GM10248 (cell line): ENCODE results near the gene PFDN6.

Source experiments
- CTCF ChIA-PET: fragments of 300-600 bp; sonication (Branson Sonifier 250); formaldehyde crosslinking; extraction: SDS; loops from one replicate; lab custom pipeline; 2021; ENCODE audit warnings: antibody characterized with exemption; lab: Yijun Ruan, JAX
- POLR2A ChIA-PET: fragments of 350-650 bp; sonication (Branson Sonifier 250); formaldehyde crosslinking; extraction: SDS; loops from one replicate; lab custom pipeline; 2020; ENCODE audit warnings: antibody characterized with exemption; lab: Yijun Ruan, JAX
- DNase-seq: peaks from one replicate; pipeline ENCODE4 v3.0.0; 2012; ENCODE audit errors: extremely low spot score
- TF ChIP-seq, protein P1 (sequence below): IDR thresholded peaks from 2 replicates; pipeline ENCODE4 v1.5.1; 2012; ENCODE audit warnings: mild to moderate bottlenecking, low read depth; ENCODE audit errors: extremely low read depth, missing control alignments, control extremely low read depth

The PFDN6 gene

DNA sequence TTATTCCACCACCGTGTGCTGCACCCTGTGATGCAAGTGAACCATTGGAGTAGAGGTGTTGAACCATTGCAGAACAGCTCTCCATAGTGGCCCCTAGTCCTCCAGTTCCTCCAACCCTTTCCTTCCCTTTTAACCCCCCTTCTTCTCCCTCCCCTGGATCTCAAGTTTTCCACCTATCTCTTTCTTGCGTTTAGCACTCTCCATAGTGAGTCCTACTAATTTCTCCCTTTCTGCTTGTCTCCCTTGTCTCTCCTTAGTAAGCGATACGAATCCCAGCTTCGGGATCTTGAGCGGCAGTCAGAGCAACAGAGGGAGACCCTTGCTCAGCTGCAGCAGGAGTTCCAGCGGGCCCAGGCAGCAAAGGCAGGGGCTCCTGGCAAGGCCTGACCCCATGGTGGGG is 1.1 kb downstream of the PFDN6 start:
- ChIA-PET CTCF (interaction anchor here (1.2 to 4.1 kb wide), 7 partner anchors 9 to 410 kb away, joined by 3 to 37 read pairs (median 3); partner anchors contain the start of genes B3GALT4, RPS18 and VPS52), POLR2A (interaction anchor here (0.8 kb wide), 1 partner anchor 23 kb away, joined by 4 read pairs; no protein-coding TSS in a partner anchor)
- TF ChIP-seq, protein P1, sequence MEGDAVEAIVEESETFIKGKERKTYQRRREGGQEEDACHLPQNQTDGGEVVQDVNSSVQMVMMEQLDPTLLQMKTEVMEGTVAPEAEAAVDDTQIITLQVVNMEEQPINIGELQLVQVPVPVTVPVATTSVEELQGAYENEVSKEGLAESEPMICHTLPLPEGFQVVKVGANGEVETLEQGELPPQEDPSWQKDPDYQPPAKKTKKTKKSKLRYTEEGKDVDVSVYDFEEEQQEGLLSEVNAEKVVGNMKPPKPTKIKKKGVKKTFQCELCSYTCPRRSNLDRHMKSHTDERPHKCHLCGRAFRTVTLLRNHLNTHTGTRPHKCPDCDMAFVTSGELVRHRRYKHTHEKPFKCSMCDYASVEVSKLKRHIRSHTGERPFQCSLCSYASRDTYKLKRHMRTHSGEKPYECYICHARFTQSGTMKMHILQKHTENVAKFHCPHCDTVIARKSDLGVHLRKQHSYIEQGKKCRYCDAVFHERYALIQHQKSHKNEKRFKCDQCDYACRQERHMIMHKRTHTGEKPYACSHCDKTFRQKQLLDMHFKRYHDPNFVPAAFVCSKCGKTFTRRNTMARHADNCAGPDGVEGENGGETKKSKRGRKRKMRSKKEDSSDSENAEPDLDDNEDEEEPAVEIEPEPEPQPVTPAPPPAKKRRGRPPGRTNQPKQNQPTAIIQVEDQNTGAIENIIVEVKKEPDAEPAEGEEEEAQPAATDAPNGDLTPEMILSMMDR: no peak

DNA sequence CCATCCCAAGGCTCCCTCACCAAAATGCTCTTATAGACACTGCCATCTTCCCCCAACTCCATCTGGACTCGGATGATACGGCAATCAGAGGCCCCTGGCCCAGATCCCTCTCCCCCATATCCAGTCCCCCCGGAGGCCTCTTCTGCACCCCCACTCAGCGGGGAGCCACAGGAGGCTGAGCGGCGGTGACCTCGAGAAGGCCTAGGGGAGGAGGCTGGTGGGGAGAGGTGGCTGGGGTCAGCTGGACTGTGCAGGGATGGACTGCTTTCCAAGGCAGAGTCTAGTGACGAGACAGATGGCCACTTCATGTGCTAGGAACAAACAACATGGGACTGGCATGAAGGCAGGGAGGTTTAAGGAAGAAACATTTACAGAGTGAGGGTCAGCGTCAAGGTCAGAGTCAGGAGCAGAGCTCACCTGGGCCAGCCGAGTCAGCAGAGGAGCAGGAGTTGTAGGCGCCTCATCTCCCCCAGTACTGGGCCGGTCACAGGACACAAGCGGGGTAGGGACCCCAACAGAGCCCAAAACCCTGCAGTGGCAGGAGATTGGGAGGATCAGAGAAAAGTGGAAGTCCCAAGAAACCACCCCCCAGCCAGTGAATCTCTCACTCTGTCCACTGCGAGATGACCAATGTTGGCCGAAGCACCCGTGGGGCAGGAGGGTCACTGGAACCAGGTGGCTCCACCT is 3.7 kb downstream of the PFDN6 start:
- TF ChIP-seq, protein P1: no peak
- DNase-seq: no peak
- POLR2A ChIA-PET: no interaction called here
- CTCF ChIA-PET: interaction anchor here (2.7 kb wide), 1 partner anchor 16 kb away, joined by 8 read pairs; the partner anchor contains the start of gene B3GALT4

More for the DNA sequence above, 1.1 kb downstream of the PFDN6 start:
- DNase-seq: no peak

DNA sequence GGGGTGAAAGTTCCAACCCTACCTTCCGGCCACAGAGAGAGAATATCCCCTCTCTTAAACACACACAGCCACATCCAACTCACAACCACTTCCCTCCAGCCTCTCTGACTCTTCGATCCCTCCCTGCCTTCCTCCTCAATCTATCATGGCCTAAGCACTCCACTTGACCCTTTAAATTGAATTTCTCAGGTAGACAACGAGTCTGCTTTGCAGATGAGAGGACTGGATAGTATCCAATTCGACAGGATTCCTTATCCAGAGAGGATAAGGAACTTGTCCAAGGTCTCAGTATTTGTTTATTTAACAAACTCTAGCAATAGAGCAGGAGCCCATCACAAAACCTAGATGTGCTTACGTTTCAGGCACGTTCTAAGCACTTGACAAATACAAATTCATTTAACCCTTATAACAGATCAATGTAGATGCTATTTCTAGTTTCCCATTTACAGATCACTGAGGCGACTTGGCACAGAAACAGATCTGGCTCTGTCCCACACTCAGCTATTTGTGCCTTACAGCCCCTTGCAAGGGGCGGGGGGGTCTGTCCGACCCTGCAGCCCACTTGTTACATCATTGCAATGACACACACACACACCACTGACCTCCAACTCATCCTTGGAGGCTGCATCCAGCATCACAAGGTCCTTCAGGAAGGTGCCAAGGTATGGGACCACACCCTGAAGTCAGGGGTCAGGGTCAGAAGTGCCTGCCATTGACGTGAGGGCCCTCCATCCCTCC is 4.9 kb downstream of the PFDN6 start:
- TF ChIP-seq, protein P1: no peak
- ChIA-PET POLR2A (no interaction called here), CTCF (no interaction called here)
- DNase-seq: no peak

DNA sequence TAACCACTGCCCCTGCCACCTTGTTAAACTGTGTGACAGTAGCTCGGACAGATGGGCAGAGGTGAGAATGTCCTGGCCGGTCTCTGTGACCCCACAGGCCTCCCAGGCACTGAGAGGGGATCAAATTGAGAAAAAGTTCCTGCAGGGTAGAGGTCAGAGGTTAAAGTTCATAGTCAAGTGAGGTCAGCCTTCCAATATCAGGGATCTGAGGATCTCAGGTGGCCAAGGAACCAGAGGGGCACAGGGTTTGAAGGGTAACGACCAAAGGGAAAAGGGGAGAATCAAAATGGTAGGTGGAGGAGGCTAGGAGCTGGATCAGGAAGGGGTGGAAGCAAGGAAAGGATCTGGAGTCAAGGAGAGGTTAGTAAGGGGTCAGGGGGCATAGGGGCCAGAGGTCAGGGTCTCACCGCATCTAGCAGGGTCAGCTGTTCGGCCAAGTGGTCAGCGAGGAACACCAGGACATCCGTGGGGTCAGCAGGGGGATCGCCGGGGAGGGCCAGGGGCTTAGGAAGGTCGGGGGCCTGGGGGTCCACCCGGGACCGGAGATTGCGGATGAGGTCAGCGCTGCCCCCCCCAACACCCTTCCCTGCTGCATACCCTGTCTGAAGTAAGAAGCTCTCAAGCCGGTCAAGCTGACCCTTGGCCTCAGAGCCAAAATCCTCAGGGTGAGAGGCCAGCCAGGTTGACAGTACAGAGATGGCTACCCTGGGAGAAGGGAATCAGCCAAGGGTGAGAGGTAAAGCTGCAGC is 6.4 kb downstream of the PFDN6 start:
- TF ChIP-seq, protein P1: no peak
- no peak for DNase-seq
- ChIA-PET CTCF (interaction anchor here (1.6 kb wide), 1 partner anchor 17 kb away, joined by 6 read pairs; no protein-coding TSS in a partner anchor), POLR2A (interaction anchor here (1.2 kb wide), 1 partner anchor 24 kb away, joined by 4 read pairs; the partner anchor contains the start of genes RPS18 and VPS52)

DNA sequence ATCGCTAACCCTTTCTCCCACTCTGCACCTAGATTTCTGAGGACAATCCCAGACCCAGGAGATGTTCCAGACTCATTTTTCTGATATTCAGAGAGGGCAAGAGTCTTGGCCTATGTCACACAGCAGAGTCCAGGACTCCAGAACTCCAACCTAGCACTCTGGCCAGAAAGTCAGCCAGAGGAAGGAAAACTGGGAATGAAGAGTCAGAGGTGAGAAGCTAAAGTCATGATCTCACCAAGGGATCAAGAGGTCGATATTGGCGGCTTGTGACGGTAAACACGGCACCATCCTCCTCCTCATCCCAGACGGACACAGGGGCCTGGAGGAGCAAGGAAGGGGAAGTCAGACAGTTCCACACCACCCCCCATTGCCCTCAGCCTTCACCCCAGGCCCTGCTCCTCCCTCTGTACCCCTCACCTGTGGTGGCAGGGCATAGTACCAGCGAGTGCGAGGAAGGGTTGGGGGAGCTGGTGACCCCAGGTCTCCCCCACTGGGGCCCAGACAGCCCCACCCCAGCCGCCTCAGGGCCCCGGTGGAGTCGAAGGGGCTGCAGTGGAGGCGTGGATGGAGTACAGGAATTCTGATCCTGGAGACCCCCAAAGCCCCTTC is 7.5 kb downstream of the PFDN6 start:
- POLR2A ChIA-PET: interaction anchor here (1.3 to 3.3 kb wide), 2 partner anchors 20 to 21 kb away, joined by 6 to 17 read pairs; partner anchors contain the start of genes B3GALT4 and ZBTB22
- TF ChIP-seq, protein P1: no peak
- CTCF ChIA-PET: interaction anchor here (1.6 to 2.1 kb wide), 2 partner anchors 18 to 19 kb away, joined by 6 to 8 read pairs; partner anchors contain the start of gene B3GALT4
- no peak for DNase-seq
